ENCODE measurements around the gene IFIT5. TPM values are rescaled to one million over a fixed set of nuclear protein-coding genes. Genes with fewer than 3 reads are reported as not detected.
A peak's percentile ranks its signal among the peaks of the same experiment; 100 is the strongest.
"Not testable (repeated sequence)": the region's sequence is repeated elsewhere in the genome, so short reads cannot be mapped to it uniquely, and the experiment has no call there.

IFIT5 gene
- total RNA-seq, 1 experiment from 2014 or later, result 77.5 TPM

DNA sequence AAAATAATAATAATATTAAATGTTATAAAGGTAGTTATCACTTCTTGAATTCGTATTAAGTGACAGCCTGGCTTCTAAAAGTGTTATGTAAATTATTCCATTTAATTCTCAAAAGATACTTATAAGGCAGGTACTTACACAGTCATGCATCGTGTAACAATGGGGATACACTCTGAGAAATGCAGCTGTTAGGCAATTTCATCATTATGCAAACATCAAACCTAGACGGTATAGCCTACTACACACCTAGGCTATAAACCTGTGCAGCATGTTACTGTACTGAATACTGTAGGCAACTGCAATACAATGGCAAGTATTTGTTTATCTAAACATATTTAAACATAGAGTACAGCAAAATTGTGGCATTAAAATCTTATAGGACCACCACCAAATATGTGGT lies 20.5 kb upstream of the IFIT5 start:
- no peak for DNase-seq (ENCODE audit: low read depth)

DNA sequence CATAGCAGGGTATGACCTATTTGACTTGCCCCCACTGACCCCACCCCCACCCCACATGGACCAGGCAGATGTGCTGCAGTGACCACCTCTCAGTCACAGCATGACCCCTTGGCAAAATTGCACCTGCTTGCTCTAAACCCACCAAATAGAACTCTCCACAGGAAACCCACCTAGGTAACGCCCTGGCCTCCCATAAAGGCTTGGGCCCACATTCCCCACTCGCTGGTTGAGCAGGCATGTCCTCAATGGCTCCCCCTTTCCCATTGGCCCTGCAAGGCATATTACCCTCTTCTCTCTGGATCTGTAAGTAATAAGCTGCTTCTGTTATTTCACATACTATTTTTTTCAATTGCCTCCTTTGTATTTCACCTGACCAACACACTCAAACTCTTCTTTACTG lies 19.2 kb upstream of the IFIT5 start:
- no peak for DNase-seq (ENCODE audit: low read depth)

DNA sequence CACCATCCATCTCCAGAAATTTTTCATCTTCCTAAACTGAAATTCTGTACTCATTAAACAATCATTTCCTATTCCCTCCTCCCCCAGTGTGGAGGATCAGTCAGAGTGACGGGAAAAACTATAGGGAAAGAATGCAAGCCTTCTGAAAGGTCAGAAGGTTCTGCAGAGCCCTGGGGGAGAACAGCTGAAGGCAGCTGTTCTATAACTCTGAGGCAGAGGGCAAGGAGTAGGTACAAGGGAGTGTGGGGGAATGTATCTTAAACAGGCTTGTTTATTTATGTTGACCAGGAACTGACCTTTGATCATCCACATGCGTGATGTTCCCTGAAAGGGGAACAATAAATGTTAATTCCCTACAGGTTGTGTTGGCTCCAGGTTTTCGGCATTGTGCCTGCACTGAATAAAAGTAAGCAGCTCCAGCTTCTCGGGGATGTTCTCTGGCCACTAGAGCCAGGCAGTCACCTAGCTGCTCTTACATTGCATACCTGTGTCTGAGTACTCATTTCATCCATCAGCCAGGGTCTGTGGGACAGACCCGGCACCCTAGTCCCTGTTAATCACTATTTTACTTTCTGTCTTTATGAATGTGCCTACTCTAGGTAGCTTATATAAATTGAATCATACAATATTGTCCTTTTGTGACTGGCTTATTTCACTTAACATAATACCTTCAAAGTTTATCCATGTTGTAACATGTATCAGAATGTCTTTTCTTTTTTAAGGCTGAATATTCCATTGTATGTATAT lies 16.2 kb upstream of the IFIT5 start:
- no peak for DNase-seq (ENCODE audit: low read depth)

- no peak for DNase-seq (ENCODE audit: low read depth)
Observed at GRCh38 chr10:89399956-89400355, 14.4 kb upstream of the IFIT5 start.

DNA sequence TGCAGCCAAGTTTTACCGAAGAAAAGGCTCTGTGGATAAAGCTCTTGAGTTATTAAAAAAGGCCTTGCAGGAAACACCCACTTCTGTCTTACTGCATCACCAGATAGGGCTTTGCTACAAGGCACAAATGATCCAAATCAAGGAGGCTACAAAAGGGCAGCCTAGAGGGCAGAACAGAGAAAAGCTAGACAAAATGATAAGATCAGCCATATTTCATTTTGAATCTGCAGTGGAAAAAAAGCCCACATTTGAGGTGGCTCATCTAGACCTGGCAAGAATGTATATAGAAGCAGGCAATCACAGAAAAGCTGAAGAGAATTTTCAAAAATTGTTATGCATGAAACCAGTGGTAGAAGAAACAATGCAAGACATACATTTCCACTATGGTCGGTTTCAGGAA lies 11.3 kb upstream of the IFIT5 start:
- DNase-seq (ENCODE audit: low read depth), result no peak

DNA sequence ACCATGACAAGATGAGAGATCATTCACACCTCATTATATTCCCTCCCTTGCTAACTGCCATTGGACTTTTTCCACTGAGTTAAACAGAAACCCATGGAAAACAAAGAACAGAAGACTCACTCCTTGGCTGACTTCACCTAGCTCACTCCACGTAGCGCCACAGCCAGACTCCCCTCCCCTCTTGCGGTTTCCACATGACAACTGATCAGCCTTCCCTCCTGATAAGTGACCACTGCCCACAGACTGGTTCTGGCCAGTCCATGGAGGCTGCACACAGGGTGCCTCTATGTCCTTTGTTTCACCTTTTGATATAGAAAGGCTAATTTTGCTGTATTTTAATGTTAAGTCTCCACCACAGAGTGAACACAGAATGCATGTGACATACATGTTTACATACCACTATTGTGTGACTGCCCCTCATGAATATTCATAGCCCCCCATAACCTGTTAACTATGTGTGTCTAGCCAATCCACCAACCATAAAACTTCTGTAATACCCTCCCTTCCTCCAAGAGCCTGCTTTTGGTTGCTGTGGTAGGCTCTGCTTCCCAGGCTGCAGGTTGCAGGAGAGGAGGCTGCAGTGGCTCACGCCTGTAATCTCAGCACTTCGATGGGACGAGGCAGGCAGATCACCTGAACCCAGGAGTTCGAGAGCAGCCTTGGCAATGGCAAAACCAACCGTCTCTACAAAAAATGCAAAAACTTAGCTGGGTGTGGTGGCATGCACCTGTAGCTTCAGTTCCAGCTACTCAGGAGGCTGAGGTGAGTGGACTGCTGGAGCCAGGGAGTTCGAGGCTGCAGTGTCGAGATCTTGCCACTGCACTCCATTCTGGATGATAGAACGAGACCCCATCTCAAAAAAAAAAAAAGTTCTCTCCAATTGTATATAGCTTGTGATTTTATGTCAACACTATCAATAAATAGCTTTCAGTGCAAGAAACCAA lies 10.0 kb upstream of the IFIT5 start:
- peak; percentile 63 for DNase-seq (ENCODE audit: low read depth)

- DNase-seq (ENCODE audit: low read depth), result not testable (repeated sequence)
Observed at GRCh38 chr10:89406178-89406577, 8.2 kb upstream of the IFIT5 start.

- not testable (repeated sequence) for DNase-seq (ENCODE audit: low read depth)
Observed at GRCh38 chr10:89407792-89408191, 6.6 kb upstream of the IFIT5 start.

DNA sequence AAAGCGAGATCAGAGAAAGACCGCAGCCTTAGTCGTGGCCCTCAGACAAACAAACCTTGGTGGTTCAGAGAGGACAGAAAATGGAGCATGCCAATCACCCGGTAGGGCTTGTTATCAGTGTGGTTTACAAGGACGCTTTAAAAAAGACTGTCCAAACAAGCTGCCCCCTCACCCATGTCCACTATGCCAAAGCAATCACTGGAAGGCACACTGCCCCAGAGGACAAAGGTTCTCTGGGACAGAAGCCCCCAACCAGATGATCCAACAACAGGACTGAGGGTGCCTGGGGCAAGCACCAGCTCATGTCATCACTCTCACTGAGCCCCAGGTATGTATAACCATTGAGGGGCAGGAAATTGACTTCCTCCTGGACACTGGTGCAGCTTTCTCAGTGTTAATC lies 5.1 kb upstream of the IFIT5 start:
- DNase-seq (ENCODE audit: low read depth), result not testable (repeated sequence)

DNA sequence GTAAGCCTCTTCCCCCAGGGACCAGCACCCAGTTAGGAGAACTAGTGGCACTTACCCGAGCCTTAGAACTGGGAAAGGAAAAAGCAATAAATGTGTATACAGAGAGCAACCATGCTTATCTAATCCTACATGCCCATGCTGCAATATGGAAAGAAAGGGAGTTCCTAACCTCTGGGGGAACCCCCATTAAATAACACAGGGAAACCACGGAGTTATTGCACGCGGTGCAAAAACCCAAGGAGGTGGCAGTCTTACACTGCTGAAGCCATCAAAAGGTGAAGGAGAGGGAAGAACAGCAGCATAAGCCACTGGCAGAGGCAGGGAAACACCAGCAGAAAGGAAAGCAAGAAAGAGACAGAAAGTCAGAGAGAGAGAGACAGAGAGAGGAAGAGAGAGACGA lies 3.8 kb upstream of the IFIT5 start:
- not testable (repeated sequence) for DNase-seq (ENCODE audit: low read depth)

GRCh38 chr10:89411135-89411534 lies 3.2 kb upstream of the IFIT5 start:
- not testable (repeated sequence) for DNase-seq (ENCODE audit: low read depth)

GRCh38 chr10:89412276-89412675 lies 2.1 kb upstream of the IFIT5 start:
- DNase-seq (ENCODE audit: low read depth), result not testable (repeated sequence)

GRCh38 chr10:89413398-89413912 lies 913 bp upstream of the IFIT5 start:
- DNase-seq (ENCODE audit: low read depth), result no peak

GRCh38 chr10:89414879-89415821 lies 782 bp downstream of the IFIT5 start:
- peak; percentile 56 for DNase-seq (ENCODE audit: low read depth)

- no peak for DNase-seq (ENCODE audit: low read depth)
Observed at GRCh38 chr10:89416465-89416864, 2.1 kb downstream of the IFIT5 start.

DNA sequence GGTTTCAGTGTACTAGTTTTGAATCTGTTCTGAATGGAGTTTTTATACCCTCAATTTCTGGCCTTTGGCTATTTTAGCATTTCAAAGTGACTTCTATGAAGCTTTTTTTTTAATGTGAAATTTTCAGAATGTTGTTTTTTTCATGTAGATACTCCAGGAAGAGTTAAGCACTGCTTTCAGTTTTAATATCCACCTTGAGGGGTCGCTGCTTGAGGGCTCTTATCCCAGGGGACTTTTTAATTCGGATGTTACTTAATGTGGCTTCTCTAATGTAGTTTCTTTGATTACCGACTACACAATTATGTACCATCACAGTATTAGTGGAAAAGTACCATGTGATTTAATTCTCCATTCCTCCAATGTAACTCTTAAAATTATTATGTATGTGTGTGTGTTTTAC lies 5.2 kb downstream of the IFIT5 start:
- no peak for DNase-seq (ENCODE audit: low read depth)

DNA sequence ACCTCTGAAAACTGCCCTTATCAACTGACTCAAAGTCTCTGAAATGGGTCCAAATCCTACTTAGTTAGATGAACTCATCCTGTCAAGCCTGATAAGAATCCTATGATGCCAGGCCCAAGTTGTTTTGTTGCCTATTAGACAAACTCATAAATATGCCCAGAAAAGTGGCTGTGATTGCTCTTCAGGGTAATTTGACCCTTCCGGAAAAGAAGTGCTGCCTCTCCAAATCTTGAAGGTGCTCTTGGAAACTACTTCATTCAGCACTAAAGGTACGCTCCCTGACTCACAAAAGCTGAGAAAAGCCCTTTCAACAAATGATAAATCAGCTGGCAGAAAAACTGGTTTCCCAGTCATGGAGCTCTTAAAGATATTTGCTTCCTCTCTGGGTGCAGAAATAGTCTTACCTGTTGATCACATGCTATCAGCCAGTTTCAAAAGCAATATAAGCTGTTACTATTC lies 6.7 kb downstream of the IFIT5 start:
- no peak for DNase-seq (ENCODE audit: low read depth)

DNA sequence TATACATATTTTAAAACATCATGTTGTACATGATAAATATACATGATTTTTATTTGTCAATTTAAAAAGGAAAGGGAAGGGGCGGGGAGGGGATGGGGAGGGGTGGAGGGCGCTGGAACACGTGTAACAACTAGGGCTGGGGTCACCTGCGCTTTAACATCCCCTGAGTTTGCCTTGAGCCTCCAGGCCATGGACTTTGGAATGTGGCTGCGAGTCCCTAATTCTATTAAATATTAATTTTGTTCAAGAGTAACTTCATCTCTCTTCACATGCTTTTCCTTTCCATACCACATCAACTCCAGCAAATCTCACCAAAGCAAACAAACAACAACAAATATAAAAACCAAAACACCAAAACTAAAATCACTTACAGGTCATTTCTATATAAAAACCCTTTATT lies 10.6 kb downstream of the IFIT5 start:
- no peak for DNase-seq (ENCODE audit: low read depth)

GRCh38 chr10:89426230-89426868 lies 12.0 kb downstream of the IFIT5 start:
- peak; percentile 65 for DNase-seq (ENCODE audit: low read depth)

DNA sequence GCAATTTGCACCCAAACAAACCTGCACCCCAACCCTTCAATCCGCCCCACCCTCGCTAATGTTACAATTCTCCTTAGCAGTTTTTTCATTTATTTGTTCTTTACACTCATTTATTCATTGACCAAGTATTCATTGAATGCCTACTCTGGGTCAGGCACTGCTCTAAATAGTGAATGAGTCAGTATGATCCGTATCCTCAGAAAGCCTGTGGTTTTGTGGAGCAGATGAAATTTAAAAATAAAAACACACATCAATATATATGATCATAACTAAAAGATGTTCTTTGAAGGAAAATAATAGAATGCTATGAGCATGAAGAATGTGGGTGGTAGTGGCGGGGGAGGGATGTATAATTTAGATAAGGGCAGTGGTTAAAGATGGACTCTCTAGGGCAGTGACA lies 13.3 kb downstream of the IFIT5 start:
- DNase-seq (ENCODE audit: low read depth), result peak; percentile 66

DNA sequence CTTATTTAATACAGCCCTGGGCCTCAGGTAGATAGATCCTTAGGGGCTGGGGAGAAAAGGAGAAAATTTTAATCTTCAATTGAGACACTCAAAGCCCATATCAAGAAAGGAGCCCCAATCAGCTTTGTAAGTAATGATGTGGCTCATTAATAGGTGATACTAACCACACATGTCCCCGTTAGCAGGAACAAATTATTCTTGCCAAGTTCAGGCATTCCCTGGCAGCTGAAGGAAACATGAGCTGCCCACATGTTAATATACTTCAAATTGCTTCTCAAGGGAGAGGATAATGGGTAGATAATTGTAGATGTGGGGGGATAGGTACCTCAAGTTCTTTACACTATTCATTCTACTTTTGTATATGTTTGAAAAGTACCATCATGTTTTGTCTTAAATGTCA lies 14.5 kb downstream of the IFIT5 start:
- DNase-seq (ENCODE audit: low read depth), result no peak

Measured in M059J (cell line).